WI38 (cell line): Measurements from ENCODE around the gene SRPK1.
"Not testable (repeated sequence)": the region's sequence is repeated elsewhere in the genome, so short reads cannot be mapped to it uniquely, and the experiment has no call there.

ENCODE experiments used
- H3K4me3 ChIP-seq: 2 replicates; pipeline ENCODE4 v1.5.1; 2011; ENCODE audit warnings: low read depth, mild to moderate bottlenecking, control low read depth, low read length
- TF ChIP-seq, protein P1 (sequence below): IDR thresholded peaks from 2 replicates; pipeline ENCODE4 v1.5.1; 2012; ENCODE audit warnings: low read depth, mild to moderate bottlenecking, control low read depth, low read length

SRPK1 gene

GRCh38 chr6:35919085-35919826, 1.6 kb downstream of the SRPK1 start:
- TF ChIP-seq, protein P1, sequence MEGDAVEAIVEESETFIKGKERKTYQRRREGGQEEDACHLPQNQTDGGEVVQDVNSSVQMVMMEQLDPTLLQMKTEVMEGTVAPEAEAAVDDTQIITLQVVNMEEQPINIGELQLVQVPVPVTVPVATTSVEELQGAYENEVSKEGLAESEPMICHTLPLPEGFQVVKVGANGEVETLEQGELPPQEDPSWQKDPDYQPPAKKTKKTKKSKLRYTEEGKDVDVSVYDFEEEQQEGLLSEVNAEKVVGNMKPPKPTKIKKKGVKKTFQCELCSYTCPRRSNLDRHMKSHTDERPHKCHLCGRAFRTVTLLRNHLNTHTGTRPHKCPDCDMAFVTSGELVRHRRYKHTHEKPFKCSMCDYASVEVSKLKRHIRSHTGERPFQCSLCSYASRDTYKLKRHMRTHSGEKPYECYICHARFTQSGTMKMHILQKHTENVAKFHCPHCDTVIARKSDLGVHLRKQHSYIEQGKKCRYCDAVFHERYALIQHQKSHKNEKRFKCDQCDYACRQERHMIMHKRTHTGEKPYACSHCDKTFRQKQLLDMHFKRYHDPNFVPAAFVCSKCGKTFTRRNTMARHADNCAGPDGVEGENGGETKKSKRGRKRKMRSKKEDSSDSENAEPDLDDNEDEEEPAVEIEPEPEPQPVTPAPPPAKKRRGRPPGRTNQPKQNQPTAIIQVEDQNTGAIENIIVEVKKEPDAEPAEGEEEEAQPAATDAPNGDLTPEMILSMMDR, result no peak
- peak overlapping the region; percentile 83 for H3K4me3 ChIP-seq

- not testable (repeated sequence) for H3K4me3 ChIP-seq
Measured at GRCh38 chr6:35916893-35917292, 4.0 kb downstream of the SRPK1 start.

- H3K4me3 ChIP-seq, result no peak overlapping the region
- TF ChIP-seq, protein P1, result no peak
Measured at GRCh38 chr6:35916056-35916455, 4.8 kb downstream of the SRPK1 start.

DNA sequence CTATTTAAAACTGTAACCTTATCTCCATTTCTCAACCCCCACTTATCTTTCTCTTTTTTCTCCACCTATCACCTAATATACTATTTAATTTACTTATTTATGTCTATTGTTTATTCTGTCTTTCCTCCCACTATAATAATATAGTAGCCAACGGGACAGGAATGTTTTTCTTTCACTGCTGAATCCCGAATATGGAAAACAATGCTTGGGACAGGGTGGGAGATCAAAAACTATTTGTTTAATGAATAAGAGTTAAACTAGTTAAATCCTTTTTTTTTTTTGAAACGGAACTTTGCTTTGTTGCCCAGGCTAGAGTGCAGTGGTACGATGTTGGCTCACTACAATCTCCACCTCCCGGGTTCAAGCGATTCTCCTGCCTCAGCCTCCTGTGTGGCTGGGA, 6.4 kb downstream of the SRPK1 start:
- H3K4me3 ChIP-seq, result no peak overlapping the region
- TF ChIP-seq, protein P1, result no peak

- TF ChIP-seq, protein P1, result no peak
- no peak overlapping the region for H3K4me3 ChIP-seq
Measured at GRCh38 chr6:35911871-35912653, 8.8 kb downstream of the SRPK1 start.

DNA sequence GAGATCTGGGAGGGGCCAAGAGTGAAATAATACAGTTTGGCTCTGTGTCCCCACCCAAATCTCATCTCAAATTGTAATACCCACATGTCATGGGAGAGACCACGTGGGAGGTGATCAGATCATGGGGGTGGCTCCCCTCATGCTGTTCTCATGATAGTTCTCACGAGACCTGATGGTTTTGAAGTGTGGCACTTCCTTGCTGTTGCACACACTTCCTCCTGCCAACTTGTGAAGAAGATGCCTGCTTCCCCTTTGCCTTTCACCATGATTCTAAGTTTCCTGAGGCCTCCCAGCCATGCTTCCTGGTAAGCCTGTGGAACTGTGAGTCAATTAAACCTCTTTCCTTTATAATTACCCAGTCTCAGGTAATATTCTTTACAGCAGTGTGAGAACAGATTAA, 11.3 kb downstream of the SRPK1 start:
- H3K4me3 ChIP-seq, result not testable (repeated sequence)

DNA sequence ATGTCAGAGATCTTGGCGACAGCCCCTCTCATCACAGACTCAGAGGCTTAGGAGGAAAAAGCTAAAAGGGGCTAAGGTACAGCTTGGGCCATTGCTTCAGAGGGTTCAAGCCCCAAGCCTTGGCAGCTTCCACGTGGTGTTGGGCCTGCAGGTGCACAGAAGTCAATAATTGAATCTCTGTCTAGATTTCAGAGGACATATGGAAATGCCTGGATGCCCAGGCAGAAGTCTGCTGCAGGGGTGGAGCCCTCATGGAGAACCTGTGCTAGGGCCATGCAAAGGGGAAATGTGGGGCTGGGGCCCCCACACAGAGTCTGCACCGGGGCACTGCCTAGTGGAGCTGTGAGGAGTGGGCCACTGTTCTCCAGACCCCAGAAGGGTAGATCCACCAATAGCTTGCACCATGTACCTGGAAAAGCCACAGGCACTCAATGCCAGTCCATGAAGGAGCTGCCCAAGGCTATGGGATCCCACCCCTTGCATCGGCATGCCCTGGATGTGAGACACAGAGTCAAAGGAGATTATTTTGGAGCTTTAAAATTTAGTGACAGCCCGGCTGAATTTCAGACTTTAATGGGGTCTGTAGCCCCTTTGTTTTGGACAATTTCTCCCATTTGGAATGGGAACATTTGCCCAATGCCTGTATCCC, 12.0 kb downstream of the SRPK1 start:
- not testable (repeated sequence) for H3K4me3 ChIP-seq

DNA sequence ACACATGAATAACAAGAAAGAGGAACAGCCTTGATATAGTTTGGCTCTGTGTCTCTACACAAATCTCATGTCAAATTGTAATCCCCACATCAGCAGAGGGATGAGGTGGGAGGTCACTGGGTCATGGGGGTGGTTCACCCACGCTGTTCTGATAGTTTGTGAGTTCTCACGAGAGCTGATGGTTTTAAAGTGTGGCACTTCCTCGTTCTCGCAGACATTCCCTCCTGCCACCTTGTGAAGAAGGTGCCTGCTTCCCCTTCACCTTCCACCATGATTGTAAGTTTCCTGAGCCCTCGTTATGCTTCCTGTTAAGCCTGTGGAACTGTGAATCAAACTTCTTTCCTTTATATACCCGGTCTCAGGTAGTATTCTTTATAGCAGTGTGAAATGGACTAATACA, 13.1 kb downstream of the SRPK1 start:
- TF ChIP-seq, protein P1, result no peak
- H3K4me3 ChIP-seq, result no peak overlapping the region
